ENCODE measurements around the gene ZNF423. TPM values are rescaled to one million over a fixed set of nuclear protein-coding genes. Genes with fewer than 3 reads are reported as not detected.
"Not testable (repeated sequence)": the region's sequence is repeated elsewhere in the genome, so short reads cannot be mapped to it uniquely, and the experiment has no call there.

ZNF423 gene
- total RNA-seq, 1 donor = 11.6 TPM

- Histone ChIP-seq H3K79me2 (ENCODE audit: insufficient read depth, low read length) (no peaks in the 10 kb centered on the region), H2AFZ (ENCODE audit: low read length) (no peak overlapping the region), H3K4me1 (ENCODE audit: insufficient read depth, low read length) (no peaks in the 10 kb centered on the region), H3K27me3 (ENCODE audit: insufficient read depth, low read length) (peaks cover 12% of the 10 kb centered on the region), H3K36me3 (ENCODE audit: insufficient read depth, low read length) (no peaks in the 10 kb centered on the region), H4K20me1 (ENCODE audit: insufficient read depth, low read length) (no peaks in the 10 kb centered on the region), H3K27ac (ENCODE audit: low read depth, low read length) (no peak overlapping the region), H3K4me3 (ENCODE audit: insufficient read depth, low read length) (no peak overlapping the region), H3K9me3 (ENCODE audit: low read depth, low read length) (no peaks in the 10 kb centered on the region), H3K4me2 (ENCODE audit: insufficient read depth, low read length) (no peak overlapping the region)
- TF ChIP-seq, protein P1, sequence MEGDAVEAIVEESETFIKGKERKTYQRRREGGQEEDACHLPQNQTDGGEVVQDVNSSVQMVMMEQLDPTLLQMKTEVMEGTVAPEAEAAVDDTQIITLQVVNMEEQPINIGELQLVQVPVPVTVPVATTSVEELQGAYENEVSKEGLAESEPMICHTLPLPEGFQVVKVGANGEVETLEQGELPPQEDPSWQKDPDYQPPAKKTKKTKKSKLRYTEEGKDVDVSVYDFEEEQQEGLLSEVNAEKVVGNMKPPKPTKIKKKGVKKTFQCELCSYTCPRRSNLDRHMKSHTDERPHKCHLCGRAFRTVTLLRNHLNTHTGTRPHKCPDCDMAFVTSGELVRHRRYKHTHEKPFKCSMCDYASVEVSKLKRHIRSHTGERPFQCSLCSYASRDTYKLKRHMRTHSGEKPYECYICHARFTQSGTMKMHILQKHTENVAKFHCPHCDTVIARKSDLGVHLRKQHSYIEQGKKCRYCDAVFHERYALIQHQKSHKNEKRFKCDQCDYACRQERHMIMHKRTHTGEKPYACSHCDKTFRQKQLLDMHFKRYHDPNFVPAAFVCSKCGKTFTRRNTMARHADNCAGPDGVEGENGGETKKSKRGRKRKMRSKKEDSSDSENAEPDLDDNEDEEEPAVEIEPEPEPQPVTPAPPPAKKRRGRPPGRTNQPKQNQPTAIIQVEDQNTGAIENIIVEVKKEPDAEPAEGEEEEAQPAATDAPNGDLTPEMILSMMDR (IDR thresholded peaks at IDR 0.05; ENCODE audit: extremely low read depth, low read depth, low read length) = no peak
- DNase-seq (ENCODE audit: insufficient read length, low spot score, missing footprints) = peak; percentile 73
Observed at GRCh38 chr16:49875806-49876715, 20.1 kb upstream of the ZNF423 start.

DNA sequence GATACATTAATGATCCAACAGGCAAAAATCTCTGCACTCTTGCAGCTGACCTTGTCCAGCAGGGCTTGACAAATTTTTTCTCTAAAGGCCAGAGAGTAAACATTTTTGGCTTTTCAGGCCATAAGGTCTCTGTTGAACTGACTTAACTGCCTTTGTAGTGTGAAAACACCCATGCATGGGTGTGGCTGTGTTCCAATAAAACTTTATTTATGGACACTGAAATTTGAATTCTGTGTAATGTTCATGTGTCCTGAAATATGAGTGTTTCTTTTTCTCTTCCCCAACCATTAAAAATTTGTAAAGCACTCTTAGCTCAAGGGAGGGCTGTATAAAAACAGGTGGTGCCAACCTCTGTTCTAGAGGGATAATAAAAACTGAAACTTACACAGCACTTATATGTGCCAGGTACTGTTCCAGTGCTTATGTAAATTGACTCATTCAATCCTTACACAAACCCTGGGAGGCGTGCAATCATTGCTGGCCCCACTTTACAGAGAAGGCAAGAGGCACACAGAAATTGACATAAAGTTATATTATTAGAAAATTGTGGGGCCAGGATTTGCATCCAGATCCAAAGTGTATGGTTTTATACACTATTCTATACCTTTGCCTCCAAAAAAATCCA lies 18.8 kb upstream of the ZNF423 start:
- peak; percentile 35 for DNase-seq (ENCODE audit: insufficient read length, low spot score, missing footprints)
- Histone ChIP-seq H3K4me2 (ENCODE audit: insufficient read depth, low read length) (no peak overlapping the region), H3K79me2 (ENCODE audit: insufficient read depth, low read length) (no peaks in the 10 kb centered on the region), H2AFZ (ENCODE audit: low read length) (no peak overlapping the region), H3K4me1 (ENCODE audit: insufficient read depth, low read length) (no peaks in the 10 kb centered on the region), H3K9me3 (ENCODE audit: low read depth, low read length) (no peaks in the 10 kb centered on the region), H3K4me3 (ENCODE audit: insufficient read depth, low read length) (no peak overlapping the region), H3K27me3 (ENCODE audit: insufficient read depth, low read length) (peaks cover 12% of the 10 kb centered on the region), H3K27ac (ENCODE audit: low read depth, low read length) (no peak overlapping the region), H4K20me1 (ENCODE audit: insufficient read depth, low read length) (no peaks in the 10 kb centered on the region), H3K36me3 (ENCODE audit: insufficient read depth, low read length) (no peaks in the 10 kb centered on the region)
- TF ChIP-seq, protein P1 (IDR thresholded peaks at IDR 0.05; ENCODE audit: extremely low read depth, low read depth, low read length) = no peak

GRCh38 chr16:49871824-49872223 lies 15.9 kb upstream of the ZNF423 start:
- H3K27ac ChIP-seq (ENCODE audit: low read depth, low read length); H2AFZ ChIP-seq (ENCODE audit: low read length); H3K9me3 ChIP-seq (ENCODE audit: low read depth, low read length); H3K36me3 ChIP-seq (ENCODE audit: insufficient read depth, low read length); DNase-seq (ENCODE audit: insufficient read length, low spot score, missing footprints); H3K4me3 ChIP-seq (ENCODE audit: insufficient read depth, low read length); H3K4me1 ChIP-seq (ENCODE audit: insufficient read depth, low read length); H3K4me2 ChIP-seq (ENCODE audit: insufficient read depth, low read length); H4K20me1 ChIP-seq (ENCODE audit: insufficient read depth, low read length); H3K79me2 ChIP-seq (ENCODE audit: insufficient read depth, low read length): not testable (repeated sequence)
- peaks cover 12% of the 10 kb centered on the region for H3K27me3 ChIP-seq (ENCODE audit: insufficient read depth, low read length)

GRCh38 chr16:49869731-49870130 lies 13.8 kb upstream of the ZNF423 start:
- H3K4me2 ChIP-seq (ENCODE audit: insufficient read depth, low read length) = no peak overlapping the region
- H2AFZ ChIP-seq (ENCODE audit: low read length) = no peak overlapping the region
- DNase-seq (ENCODE audit: insufficient read length, low spot score, missing footprints) = peak; percentile 54
- H3K4me1 ChIP-seq (ENCODE audit: insufficient read depth, low read length) = no peaks in the 10 kb centered on the region
- no peak overlapping the region for H3K27ac ChIP-seq (ENCODE audit: low read depth, low read length)
- peaks cover 2% of the 10 kb centered on the region for H3K27me3 ChIP-seq (ENCODE audit: insufficient read depth, low read length)
- H3K79me2 ChIP-seq (ENCODE audit: insufficient read depth, low read length) = no peaks in the 10 kb centered on the region
- no peaks in the 10 kb centered on the region for H3K9me3 ChIP-seq (ENCODE audit: low read depth, low read length)
- no peaks in the 10 kb centered on the region for H3K36me3 ChIP-seq (ENCODE audit: insufficient read depth, low read length)
- H4K20me1 ChIP-seq (ENCODE audit: insufficient read depth, low read length) = no peaks in the 10 kb centered on the region
- H3K4me3 ChIP-seq (ENCODE audit: insufficient read depth, low read length) = no peak overlapping the region
- TF ChIP-seq, protein P1 (IDR thresholded peaks at IDR 0.05; ENCODE audit: extremely low read depth, low read depth, low read length) = no peak
